Parathyroid adenoma (tissue), 2 donors: ENCODE results near the gene ARAP1.

ENCODE experiments used
- H2AFZ ChIP-seq: fragments of 300-600 bp; sonication (generic); one replicate; pipeline ENCODE4 v1.7.0; 2017; ENCODE audit warnings: antibody characterized with exemption, mild to moderate bottlenecking
- H3K27ac ChIP-seq: fragments of 300-600 bp; sonication (generic); one replicate; pipeline ENCODE4 v1.7.0; 2017
- H3K27me3 ChIP-seq: fragments of 300-600 bp; sonication (generic); one replicate; pipeline ENCODE4 v1.7.0; 2017; ENCODE audit warnings: low read length; ENCODE audit not compliant: control insufficient read depth, insufficient read depth
- H3K36me3 ChIP-seq: fragments of 300-600 bp; sonication (generic); one replicate; pipeline ENCODE4 v1.7.0; 2017; ENCODE audit warnings: low read length; ENCODE audit not compliant: control insufficient read depth, insufficient read depth
- H3K4me1 ChIP-seq: fragments of 300-600 bp; sonication (generic); one replicate; pipeline ENCODE4 v1.7.0; 2017; ENCODE audit warnings: control low read depth
- H3K4me2 ChIP-seq: fragments of 300-600 bp; sonication (generic); one replicate; pipeline ENCODE4 v1.7.0; 2017; ENCODE audit warnings: low read length
- H3K4me3 ChIP-seq: fragments of 300-600 bp; sonication (generic); one replicate; pipeline ENCODE4 v1.7.0; 2017; ENCODE audit warnings: low read depth, low read length
- H3K79me2 ChIP-seq: fragments of 300-600 bp; sonication (generic); one replicate; pipeline ENCODE4 v1.7.0; 2017; ENCODE audit warnings: control low read depth
- H3K9ac ChIP-seq: fragments of 300-600 bp; sonication (generic); one replicate; pipeline ENCODE4 v1.7.0; 2017; ENCODE audit warnings: mild to moderate bottlenecking
- H3K9me3 ChIP-seq: fragments of 300-600 bp; sonication (generic); one replicate; pipeline ENCODE4 v1.7.0; 2017; ENCODE audit warnings: low read length; ENCODE audit not compliant: control insufficient read depth
- TF ChIP-seq, protein P1 (sequence below): fragments of 300-600 bp; sonication (generic); IDR thresholded peaks from one replicate; pipeline ENCODE4 v1.7.0; 2017; ENCODE audit warnings: antibody characterized with exemption, mild to moderate bottlenecking
- donor health status: primary hyperparathyroidism.

ARAP1 gene

DNA sequence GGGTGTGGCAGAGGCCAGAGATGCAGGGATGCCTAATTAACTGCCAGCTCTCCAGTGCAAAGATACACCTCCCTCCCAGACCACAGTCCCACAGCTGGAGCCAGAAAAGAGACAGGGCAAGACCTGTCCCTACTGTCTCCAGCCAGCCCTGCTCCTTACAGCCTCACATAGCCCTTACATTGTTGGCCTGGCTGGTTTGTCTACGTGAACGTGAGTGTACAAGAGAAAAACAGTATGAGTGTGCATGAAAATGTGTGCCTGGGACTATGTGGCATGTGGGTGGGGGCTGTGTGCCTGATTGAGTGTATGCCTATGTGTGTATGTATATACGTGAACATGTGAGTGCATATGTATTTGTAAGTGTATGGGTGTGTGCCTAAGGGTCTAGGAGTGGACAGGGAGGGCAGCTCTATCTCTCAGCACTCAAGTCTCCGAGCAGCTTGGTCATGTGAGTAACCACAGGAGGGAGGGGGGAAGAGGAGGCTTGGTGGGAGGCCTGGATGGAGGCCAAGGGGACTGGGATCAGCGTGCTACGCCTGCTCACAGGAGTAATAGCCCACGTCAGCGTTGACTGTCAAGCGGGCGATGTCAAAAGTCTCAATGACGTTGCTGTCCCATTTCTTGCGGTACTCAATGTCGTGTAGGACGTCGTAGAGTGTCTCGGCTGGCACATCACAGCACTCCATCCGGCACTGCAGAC, 6.6 kb upstream of the ARAP1 start:
- H2AFZ ChIP-seq: no peak overlapping the region
- H3K27ac ChIP-seq: no peak overlapping the region
- no peaks in the 10 kb centered on the region for H3K27me3 ChIP-seq
- no peaks in the 10 kb centered on the region for H3K36me3 ChIP-seq
- TF ChIP-seq, protein P1, sequence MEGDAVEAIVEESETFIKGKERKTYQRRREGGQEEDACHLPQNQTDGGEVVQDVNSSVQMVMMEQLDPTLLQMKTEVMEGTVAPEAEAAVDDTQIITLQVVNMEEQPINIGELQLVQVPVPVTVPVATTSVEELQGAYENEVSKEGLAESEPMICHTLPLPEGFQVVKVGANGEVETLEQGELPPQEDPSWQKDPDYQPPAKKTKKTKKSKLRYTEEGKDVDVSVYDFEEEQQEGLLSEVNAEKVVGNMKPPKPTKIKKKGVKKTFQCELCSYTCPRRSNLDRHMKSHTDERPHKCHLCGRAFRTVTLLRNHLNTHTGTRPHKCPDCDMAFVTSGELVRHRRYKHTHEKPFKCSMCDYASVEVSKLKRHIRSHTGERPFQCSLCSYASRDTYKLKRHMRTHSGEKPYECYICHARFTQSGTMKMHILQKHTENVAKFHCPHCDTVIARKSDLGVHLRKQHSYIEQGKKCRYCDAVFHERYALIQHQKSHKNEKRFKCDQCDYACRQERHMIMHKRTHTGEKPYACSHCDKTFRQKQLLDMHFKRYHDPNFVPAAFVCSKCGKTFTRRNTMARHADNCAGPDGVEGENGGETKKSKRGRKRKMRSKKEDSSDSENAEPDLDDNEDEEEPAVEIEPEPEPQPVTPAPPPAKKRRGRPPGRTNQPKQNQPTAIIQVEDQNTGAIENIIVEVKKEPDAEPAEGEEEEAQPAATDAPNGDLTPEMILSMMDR: no peak
- H3K9me3 ChIP-seq: no peaks in the 10 kb centered on the region
- H3K4me1 ChIP-seq: peaks cover 4% of the 10 kb centered on the region
- H3K9ac ChIP-seq: no peak overlapping the region
- no peak overlapping the region for H3K4me2 ChIP-seq
- H3K4me3 ChIP-seq: no peak overlapping the region
- H3K79me2 ChIP-seq: no peaks in the 10 kb centered on the region

DNA sequence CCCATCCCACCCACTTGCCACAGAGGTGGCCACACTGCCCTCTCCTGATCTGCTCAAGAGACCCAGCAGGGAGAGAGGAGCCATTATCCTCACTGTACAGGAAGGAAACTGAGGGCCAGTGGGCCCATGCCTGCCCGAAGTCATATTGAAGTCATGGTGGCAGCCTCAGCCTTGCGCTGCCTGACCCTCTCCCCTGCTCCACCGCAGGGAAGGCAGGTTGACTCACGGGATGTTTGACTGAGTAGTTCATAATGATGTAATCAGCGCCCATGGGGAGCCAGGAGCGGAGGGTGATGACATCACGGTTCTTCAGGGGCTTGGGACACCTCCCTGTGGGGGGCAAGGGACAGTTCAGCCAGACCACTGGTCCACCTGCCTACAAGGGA, 6.1 kb upstream of the ARAP1 start:
- no peaks in the 10 kb centered on the region for H3K9me3 ChIP-seq
- H3K27me3 ChIP-seq: no peaks in the 10 kb centered on the region
- peaks cover 4% of the 10 kb centered on the region for H3K4me1 ChIP-seq
- TF ChIP-seq, protein P1: no peak
- H3K4me2 ChIP-seq: no peak overlapping the region
- H3K4me3 ChIP-seq: no peak overlapping the region
- H3K27ac ChIP-seq: no peak overlapping the region
- no peaks in the 10 kb centered on the region for H3K79me2 ChIP-seq
- H3K9ac ChIP-seq: no peak overlapping the region
- no peaks in the 10 kb centered on the region for H3K36me3 ChIP-seq
- no peak overlapping the region for H2AFZ ChIP-seq

DNA sequence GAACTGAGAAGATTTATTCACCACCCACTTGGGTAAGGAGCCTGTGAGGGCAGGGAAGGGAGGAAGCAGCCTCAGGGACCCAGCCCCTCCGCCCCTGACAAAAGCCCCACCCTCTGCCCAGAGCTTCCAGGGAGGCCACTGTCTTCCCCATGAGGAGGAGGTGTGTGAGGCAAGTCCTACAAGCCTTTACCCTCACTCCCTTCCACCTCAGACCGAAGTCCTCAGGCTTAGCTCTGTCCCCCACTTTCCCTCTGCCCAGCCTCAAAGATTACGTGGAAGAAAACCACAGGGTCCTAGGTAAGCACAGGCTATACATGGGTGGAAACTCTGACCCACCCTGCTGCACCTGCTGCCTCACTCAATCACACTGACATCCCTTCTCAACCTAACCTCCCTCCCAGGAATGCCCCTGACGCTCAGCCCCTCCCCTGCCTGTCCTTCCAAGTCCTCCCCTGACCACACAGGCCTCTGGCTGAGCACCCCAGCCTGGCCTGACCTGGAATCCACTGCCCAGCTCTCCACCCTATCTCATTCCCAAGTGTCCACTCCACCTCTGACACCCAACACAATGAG, 3.6 kb upstream of the ARAP1 start:
- Histone ChIP-seq H3K4me1 (peaks cover 4% of the 10 kb centered on the region), H3K4me3 (no peak overlapping the region), H3K27ac (no peak overlapping the region), H3K9me3 (no peaks in the 10 kb centered on the region), H2AFZ (no peak overlapping the region), H3K9ac (no peak overlapping the region), H3K4me2 (no peak overlapping the region), H3K27me3 (no peaks in the 10 kb centered on the region), H3K79me2 (no peaks in the 10 kb centered on the region), H3K36me3 (no peaks in the 10 kb centered on the region)
- TF ChIP-seq, protein P1: no peak

DNA sequence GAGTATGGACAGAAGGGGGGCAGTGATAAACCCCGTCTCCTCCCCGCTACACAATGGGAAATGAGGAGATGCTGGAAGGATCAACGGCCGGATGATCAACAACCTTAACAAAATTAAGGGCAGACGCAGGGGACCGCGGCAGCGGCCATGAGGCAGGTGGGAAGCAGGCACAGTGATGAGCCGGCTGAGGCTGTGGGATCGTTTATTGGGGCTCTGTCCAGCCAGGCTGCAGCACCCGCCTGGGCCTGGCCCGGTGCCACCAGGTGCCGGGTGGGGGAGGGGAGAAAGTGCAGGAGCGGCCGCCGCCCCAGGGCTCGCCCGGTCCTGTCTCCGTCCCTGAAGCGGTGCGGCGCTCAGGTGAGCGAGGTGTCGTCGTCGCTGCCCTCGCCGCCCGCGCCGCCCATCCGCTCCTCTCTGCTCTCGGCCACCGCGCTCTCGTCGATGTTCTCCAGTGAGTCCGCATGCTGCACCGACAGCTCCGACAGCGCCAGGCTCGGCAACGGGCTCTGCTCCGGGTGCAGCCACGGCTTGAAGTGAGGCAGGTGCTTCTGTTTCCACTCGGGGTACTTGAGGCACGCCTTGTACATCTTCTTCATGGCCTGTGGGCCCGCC, 2.4 kb upstream of the ARAP1 start:
- Histone ChIP-seq H3K9ac (no peak overlapping the region), H3K27ac (no peak overlapping the region), H3K27me3 (no peaks in the 10 kb centered on the region), H3K4me2 (no peak overlapping the region), H3K4me3 (no peak overlapping the region), H3K4me1 (peaks cover 4% of the 10 kb centered on the region), H3K9me3 (no peaks in the 10 kb centered on the region), H2AFZ (no peak overlapping the region), H3K36me3 (no peaks in the 10 kb centered on the region), H3K79me2 (no peaks in the 10 kb centered on the region)
- TF ChIP-seq, protein P1: no peak
